Left colon (tissue), 2 donors: Measurements from ENCODE around the gene TAAR6. TPM values are rescaled to one million over a fixed set of nuclear protein-coding genes. Genes with fewer than 3 reads are reported as not detected.
A peak's percentile ranks its signal among the peaks of the same experiment; 100 is the strongest.
"Not testable (repeated sequence)": the region's sequence is repeated elsewhere in the genome, so short reads cannot be mapped to it uniquely, and the experiment has no call there.

ENCODE experiments used
- ATAC-seq: fragments of 200-7000 bp; cut with Tn5 transposase; one replicate; pipeline ENCODE4 v1.9.1; 2020; ENCODE audit warnings: mild to moderate bottlenecking, moderate library complexity
- DNase-seq, 2 donors: peaks; one replicate each; pipeline ENCODE4 v3.0.0-alpha.2; 2020
- intact Hi-C, 2 donors: fragments of 100-400 bp; cut with DNase I in 1 of 2; cut with micrococcal nuclease in 1 of 2; formaldehyde crosslinking; loops; one replicate each; pipeline versions ENCODE4 v1.11.2 to v1.14.0; 2022; cut with DNase I, micrococcal nuclease
- total RNA-seq, 2 donors: library from RNA; stranded (reverse); fragmentation: NEBNext Ultra II Directional; extraction: Animal tissue kit (Norgen Biotek cat#: 25700); gene quantifications; one replicate each; pipeline ENCODE4 v1.2.1, GENCODE V29; 2021
- donor health status: DM: no; HTN: no; CAD: no.
- donor health status: DM: yes; HTN: yes; CAD: no.

The TAAR6 gene
- total RNA-seq, 2 donors from 2014 or later: not detected

DNA sequence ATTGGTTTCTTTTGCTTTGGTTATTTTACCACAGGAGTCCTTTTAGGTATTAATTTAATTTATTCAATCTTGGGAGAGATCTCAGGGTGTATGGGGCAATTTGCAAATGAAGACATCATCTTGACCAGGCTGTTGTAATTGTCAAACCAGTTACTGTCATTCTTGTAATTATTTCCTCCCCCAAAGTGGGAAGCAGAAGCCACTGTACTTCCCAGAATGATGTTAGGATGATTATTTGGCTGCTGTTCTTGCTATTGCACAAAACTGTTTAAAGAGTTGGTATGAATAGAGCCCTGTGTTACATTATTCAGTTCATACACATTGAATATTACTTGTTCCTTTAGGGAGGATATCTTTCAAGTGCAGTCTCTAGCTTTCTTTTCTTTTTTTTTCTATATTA is 1.7 kb downstream of the TAAR6 start:
- no peak for ATAC-seq

DNA sequence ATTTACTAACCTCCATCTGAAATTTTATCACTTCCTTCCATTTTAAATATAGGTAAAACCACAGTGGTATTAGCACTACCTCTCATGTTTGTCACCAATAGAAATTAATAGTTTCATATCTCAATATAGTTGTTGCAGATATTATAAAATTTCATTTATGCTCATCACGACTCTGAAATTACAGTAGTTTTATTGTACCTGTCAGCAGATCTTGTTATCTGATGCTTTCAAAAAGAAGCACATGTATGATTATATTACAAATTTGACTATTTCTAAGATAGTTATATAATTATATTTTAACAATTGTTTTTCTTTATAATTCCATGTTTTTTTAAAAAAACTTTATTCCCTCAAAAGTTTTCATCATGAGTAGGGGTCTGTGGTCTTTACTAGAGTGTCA is 14.6 kb downstream of the TAAR6 start:
- no peak for ATAC-seq
- intact Hi-C loops: no loop called here

More for the DNA sequence above, 1.7 kb downstream of the TAAR6 start:
- DNase-seq: no peak
- intact Hi-C loops: no loop called here

DNA sequence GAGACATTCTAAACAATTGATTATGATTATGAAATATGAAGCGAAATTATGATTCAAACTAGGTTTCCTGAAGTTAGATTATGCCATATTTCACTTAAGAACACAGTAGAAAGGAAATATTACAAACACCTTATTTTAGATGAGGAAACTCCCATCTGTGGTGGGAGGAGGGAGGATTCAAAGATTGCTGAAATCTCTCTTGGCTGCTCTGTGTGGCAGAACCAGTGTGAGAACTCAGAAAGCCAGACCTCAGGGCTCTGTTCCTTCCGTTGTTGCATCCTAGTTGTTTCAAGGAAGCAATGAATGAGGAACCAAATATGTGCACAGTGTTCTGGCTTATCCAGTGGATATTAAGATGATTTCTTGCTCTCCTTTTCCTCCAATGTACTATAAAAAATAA is 17.3 kb downstream of the TAAR6 start:
- intact Hi-C loops: no loop called here
- ATAC-seq (no peak), DNase-seq (no peak)

More for the DNA sequence above, 14.6 kb downstream of the TAAR6 start:
- no peak for DNase-seq

DNA sequence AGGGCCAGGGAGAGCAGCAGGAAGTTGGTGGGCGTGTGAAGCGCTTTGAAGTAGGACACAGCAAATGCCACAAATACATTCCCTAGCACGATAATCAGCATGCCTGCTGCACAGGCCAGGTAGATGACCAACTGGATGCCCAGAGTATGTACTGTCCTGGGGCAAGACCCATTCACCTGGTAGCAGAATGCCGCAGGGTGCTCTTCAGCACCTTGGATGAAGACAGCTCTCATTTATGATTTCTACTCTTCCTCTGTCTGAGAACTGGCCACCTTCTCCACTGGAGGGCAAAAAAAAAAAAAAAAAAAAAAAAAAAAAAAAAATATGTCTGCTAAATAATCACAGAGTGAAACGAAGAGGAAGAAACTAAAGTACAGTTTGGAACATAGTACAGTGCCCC is 19.3 kb downstream of the TAAR6 start, which contains the start of gene TAAR5:
Gene TAAR5, minus strand, starts transcription at position 288 of the 400 bp plus-strand sequence. Its CDS starts 55 bp downstream, at position 233.
- intact Hi-C loops: no loop called here
- DNase-seq (no peak), ATAC-seq (no peak)

DNA sequence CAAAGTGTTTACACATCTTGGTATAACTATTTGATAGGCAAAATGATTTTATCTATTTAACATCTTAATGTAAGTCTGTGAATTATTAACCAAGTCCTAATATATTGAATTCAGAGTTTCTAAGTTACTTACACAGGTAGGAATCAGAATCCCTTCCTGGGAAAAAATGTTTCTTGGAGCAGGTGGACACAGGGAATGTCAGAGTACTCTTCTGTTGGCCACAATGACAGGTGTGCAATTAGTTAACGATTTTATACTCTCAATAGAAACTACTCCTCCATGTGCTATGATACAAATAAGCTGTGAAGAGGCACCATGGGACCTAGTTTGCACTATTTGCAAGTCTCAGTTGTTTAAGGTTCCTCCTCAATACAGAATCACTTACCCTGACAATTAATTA is 20.2 kb downstream of the TAAR6 start:
- ATAC-seq (no peak), DNase-seq (no peak)
- intact Hi-C loops: no loop called here

DNA sequence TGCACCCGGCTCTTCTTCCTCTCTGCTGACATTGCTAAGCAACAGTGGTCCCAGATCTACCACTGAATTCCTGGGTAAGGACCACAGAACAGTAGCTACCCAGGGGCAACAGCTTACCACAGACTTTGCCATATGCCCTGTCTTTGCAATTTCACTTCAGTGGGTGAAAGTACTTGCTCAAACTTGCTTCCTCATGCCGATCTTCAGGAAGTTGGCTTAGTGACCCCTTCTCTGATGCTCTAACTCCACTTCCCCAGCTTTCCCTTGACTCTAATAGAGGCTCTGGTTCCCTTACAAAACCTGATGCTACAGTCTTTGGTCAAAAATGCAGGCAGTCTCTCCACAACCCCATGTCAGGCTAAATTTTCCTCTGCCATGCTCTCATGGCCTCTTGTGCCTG is 22.7 kb downstream of the TAAR6 start:
- no peak for DNase-seq
- no peak for ATAC-seq
- intact Hi-C loops: no loop called here

DNA sequence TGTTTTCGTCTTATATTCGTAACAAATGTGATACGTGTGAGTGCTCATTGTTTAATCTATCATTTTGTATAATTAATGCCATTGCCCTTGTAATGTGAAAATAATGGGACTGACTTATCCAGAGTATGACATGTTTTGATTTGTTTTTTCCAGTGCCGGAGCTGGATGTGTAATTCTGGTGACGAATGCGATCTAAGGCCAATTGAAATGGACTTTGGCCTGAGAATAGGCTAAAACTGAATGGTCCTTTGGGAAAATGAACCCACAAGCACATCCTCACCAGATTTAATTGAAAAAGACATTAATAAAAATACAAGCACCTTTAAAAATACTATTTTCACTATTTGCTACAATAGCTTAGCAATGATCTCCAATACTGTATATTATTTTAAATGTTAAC is 26.1 kb downstream of the TAAR6 start:
- intact Hi-C loops: no loop called here
- DNase-seq (no peak), ATAC-seq (no peak)

DNA sequence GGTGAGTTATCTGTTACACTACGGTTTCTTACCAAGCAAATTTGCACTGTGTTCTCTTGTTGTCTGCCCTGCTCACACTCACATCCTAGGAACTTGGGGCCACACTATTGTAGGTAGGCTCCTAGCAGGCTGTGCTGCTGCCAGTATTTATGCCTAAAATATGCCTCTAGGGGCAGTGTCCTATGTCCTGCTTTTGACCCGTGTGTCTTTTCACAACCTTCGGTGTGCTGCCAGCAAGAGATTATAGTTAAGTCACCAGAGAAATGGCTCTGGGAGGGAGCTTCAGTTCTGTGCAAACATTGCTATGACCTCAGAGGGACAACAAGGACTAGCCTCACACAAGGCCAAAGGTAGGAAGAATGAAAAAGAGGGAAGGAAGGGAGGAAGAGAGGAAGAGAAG is 28.4 kb downstream of the TAAR6 start:
- ATAC-seq (peak; percentile 53), DNase-seq (no peak)
- intact Hi-C loops: no loop called here

DNA sequence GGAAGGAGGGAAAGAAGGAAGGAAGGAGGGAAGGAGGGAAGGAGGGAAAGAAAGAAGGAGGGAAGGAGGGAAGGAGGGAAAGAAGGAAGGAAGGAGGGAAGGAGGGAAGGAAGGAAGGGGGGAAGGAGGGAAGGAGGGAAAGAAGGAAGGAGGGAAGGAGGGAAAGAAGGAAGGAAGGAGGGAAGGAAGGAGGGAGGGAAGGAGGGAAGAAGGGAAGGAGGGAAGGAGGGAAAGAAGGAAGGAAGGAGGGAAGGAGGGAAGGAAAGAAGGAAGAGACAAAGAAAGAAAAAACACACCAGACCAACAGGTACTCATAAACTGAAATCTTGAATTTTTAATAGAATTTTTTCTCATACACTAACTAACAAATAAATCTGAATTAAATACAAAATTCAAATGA is 30.8 kb downstream of the TAAR6 start:
- ATAC-seq, intact Hi-C loops: not testable (repeated sequence)

DNA sequence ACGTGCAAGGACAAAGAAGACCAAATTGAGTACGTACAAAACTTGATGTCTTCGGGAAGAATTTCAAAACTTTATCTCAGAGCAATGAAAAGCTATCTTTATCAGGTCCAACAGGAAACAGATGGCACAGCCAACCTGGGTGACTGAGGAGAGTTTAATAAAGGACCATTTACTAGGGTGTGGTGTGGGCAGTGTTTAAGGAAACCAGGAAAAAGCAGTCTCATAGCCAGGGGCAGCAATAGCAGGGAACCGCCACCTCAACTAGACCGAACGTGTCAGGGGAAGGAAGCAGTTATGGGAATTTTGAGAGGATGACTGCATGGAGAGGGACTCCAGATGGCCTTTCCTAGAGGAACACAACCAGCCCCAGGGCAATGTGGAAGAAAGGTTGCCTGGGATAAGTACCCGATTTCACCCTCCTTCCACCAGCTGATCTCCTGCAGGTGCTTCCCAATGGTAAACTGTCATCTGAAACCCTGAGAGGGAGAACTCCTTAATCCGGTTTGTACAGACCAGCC is 34.6 kb downstream of the TAAR6 start:
- no peak for DNase-seq
- intact Hi-C loops: no loop called here
- peak; percentile 76 for ATAC-seq

More for the DNA sequence above, 30.8 kb downstream of the TAAR6 start:
- not testable (repeated sequence) for DNase-seq

DNA sequence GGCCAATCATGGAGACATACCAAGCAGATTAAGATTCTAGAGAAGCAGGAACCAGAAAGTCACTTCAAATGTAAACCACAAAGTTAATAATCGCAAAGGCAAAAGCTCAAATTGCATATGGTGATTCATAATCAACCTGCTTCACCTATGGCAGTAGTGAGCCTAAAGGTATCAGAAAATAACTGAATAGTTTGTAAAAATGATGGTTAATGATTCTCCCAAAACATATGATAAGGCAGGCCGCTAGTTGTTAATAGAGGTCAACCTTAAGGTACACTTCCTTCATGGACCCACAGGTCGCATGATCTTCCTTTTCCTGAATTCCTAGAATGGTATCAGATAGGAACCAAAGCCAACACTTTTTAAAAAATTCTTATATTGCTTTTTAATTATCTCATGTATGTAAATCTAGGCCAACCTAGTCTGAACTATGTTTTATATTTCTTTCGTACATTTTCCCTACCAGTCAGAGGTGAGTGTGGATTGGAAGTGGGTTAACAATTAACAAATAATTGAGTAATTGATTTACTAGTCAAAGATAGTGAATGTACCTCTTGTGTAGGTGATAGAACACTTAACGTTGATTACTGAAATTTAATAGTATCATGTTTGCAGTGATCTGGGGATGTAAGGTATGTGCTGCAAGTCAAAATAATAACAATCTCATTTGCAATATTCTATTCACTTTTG is 37.6 kb downstream of the TAAR6 start:
- ATAC-seq: no peak
- intact Hi-C loops: no loop called here
- no peak for DNase-seq

DNA sequence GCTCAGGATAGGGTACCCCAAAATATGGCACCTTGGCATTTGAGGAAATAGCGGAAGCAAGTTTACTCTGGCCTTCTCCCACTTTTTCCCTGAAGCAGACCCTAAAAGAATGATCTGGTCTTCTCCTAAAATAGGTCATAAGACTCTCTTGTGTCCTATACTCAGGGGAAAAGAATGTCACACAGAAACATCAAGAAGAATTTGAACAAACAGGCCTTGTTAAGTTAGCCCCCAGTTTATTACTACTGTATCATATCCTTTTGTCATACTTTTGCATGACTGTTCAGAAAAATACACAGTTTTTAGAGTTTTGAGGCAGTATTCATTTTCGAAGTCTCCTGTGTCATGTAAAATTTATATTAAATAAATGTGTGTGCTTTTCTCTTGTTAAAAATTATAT is 41.5 kb downstream of the TAAR6 start:
- intact Hi-C loops: no loop called here

DNA sequence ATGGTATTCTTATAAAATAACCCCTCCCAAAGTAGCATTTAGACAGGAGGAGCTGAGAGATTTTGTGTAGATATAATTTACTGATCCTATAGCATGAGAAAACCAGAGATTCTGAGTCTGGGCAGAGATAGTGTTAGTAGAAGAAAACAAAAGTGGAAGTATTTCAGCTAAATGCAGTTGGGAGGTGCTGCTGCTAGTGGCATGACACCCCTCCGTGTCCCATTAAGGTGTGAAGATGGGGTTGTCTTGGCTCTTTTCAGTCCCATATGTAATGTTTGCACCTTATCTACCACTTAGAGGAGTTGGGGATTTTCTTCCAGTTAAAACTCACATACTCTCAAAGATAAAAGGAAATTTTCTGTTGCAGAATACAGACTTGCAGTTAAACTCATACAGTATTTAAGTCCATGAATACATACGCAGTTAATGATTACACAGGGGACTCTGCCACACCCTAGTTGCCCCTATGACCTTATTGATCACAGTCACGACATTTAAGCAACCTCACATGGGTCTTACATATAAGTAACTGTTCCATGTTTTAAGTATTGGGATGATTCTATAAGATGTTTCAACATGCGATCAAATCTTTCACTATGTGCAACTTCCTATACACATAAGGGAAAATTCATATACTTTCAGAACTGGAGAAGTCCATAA is 42.5 kb downstream of the TAAR6 start:
- intact Hi-C loops: no loop called here
- no peak for DNase-seq
- ATAC-seq: peak; percentile 52

More for the DNA sequence above, 41.5 kb downstream of the TAAR6 start:
- no peak for ATAC-seq
- DNase-seq: no peak

DNA sequence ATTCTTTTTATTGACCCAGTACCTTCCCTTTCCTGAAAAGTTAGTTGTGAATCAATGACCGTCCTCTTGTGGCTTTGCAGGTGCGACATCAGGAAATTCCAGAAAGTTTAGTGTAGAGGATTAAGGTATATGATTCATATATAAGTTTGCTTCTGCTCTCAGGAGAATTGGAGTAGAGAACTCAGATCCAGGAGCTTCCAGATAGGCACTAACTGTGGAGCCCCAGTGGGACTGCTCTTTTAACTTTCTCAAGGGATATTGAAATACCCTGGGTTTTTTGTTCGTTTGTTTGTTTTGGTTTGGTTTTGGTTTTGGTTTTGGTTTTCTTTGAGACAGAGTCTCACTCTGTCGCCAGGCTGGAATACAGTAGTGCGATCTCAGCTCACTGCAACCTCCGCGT is 44.4 kb downstream of the TAAR6 start:
- peak; percentile 19 for ATAC-seq

DNA sequence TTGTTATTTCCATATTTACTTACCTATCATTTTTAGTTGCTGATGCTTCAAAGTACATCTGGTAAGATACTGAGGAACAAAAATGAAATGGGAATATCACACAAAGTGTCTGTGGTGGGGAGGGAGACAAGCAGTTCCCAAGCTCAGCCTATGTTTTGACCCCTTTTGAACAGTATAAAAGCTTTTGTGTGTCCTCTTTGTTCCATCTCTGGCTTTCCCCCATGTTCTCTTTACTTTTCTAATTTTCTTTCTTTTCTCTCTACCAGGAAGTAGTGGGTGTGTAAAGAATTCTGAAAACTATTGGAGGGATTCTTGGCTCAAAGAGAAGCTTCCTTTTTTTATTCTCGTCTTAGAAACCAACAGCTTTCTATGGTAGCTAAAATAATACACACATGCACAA is 46.6 kb downstream of the TAAR6 start:
- DNase-seq (no peak), ATAC-seq (no peak)
- intact Hi-C loops: no loop called here

More for the DNA sequence above, 44.4 kb downstream of the TAAR6 start:
- no peak for DNase-seq
- intact Hi-C loops: no loop called here

Other genes starting within 250 kb of the TAAR6 start
- gene MOXD1, start 168.8 kb upstream of the TAAR6 start, total RNA-seq: 1 to 10 TPM in 1 of 2 donors, under 1 TPM in 1; 0.79 to 4.2 TPM
- 10 to 100 TPM; 52.4 to 70.9 TPM for gene STX7, start 57.2 kb upstream of the TAAR6 start, total RNA-seq
- not detected for gene TAAR9, start 32.0 kb upstream of the TAAR6 start, total RNA-seq
- not detected for gene TAAR8, start 17.6 kb upstream of the TAAR6 start, total RNA-seq
- not detected for gene TAAR5, start 19.4 kb downstream of the TAAR6 start, total RNA-seq
- gene TAAR2, start 54.0 kb downstream of the TAAR6 start, total RNA-seq: not detected
- gene TAAR1, start 88.9 kb downstream of the TAAR6 start, total RNA-seq: not detected
- gene VNN1, start 143.7 kb downstream of the TAAR6 start, total RNA-seq: 1 to 10 TPM; 3.2 to 9.7 TPM
- 1 to 10 TPM in 1 of 2 donors, under 1 TPM in 1; 0.95 to 1.1 TPM for gene VNN2, start 187.6 kb downstream of the TAAR6 start, total RNA-seq
- gene SLC18B1, start 228.3 kb downstream of the TAAR6 start, total RNA-seq: 10 to 100 TPM; 13.4 to 17.1 TPM
- 100 to 1,000 TPM; 733 to 792 TPM for gene RPS12, start 244.2 kb downstream of the TAAR6 start, total RNA-seq